Fibroblast of villous mesenchyme (primary cell): Measurements from ENCODE around the gene RAB3IL1. TPM values are rescaled to one million over a fixed set of nuclear protein-coding genes. Genes with fewer than 3 reads are reported as not detected.

Source experiments
- DNase-seq: peaks from one replicate; pipeline ENCODE4 v3.0.0-alpha.2; 2010; ENCODE audit warnings: low read depth
- H3K4me3 ChIP-seq: 2 replicates; pipeline ENCODE4 v1.5.1; 2011; ENCODE audit warnings: low read depth, mild to moderate bottlenecking, low read length
- CTCF ChIP-seq: IDR thresholded peaks from 2 replicates; pipeline ENCODE4 v1.5.1; 2012; ENCODE audit warnings: low read depth, mild to moderate bottlenecking, low read length; ENCODE audit not compliant: insufficient read depth
- total RNA-seq: library from RNA; depleted of rRNA; stranded (reverse); fragments of >200 nt; gene quantifications from 2 replicates; pipeline ENCODE4 v1.2.3, GENCODE V29; 2012

RAB3IL1 gene
- total RNA-seq, 1 donor, result 6.9 TPM

GRCh38 chr11:61880454-61880853 is 36.9 kb downstream of the RAB3IL1 start:
- no peak for DNase-seq
- no peak for TF ChIP-seq CTCF
- no peak overlapping the region for H3K4me3 ChIP-seq

- no peak for TF ChIP-seq CTCF
- DNase-seq, result no peak
Measured at GRCh38 chr11:61880031-61880430, 37.3 kb downstream of the RAB3IL1 start.

GRCh38 chr11:61879152-61879551 is 38.2 kb downstream of the RAB3IL1 start:
- no peak for TF ChIP-seq CTCF
- no peak overlapping the region for H3K4me3 ChIP-seq
- DNase-seq, result no peak

More at GRCh38 chr11:61880031-61880430, 37.3 kb downstream of the RAB3IL1 start:
- no peak overlapping the region for H3K4me3 ChIP-seq

- no peak overlapping the region for H3K4me3 ChIP-seq
- no peak for DNase-seq
- TF ChIP-seq CTCF, result no peak
Measured at GRCh38 chr11:61875698-61876097, 41.7 kb downstream of the RAB3IL1 start.

GRCh38 chr11:61874853-61875252 is 42.5 kb downstream of the RAB3IL1 start:
- H3K4me3 ChIP-seq, result no peak overlapping the region
- no peak for TF ChIP-seq CTCF
- DNase-seq, result no peak

- no peak for DNase-seq
- no peak overlapping the region for H3K4me3 ChIP-seq
- TF ChIP-seq CTCF, result no peak
Measured at GRCh38 chr11:61874377-61874809, 43.0 kb downstream of the RAB3IL1 start.

GRCh38 chr11:61873588-61874376 is 43.6 kb downstream of the RAB3IL1 start:
- no peak overlapping the region for H3K4me3 ChIP-seq
- DNase-seq, result no peak
- no peak for TF ChIP-seq CTCF
